B cell (primary cell): ENCODE results near the gene KIF16B. TPM values are rescaled to one million over a fixed set of nuclear protein-coding genes. Genes with fewer than 3 reads are reported as not detected.
"Not testable (repeated sequence)": the region's sequence is repeated elsewhere in the genome, so short reads cannot be mapped to it uniquely, and the experiment has no call there.

Source experiments
- ATAC-seq: fragments of 200-7000 bp; cut with Tn5 transposase; one replicate; pipeline ENCODE4 v1.10.0; 2021; ENCODE audit warnings: low read depth, mild to moderate bottlenecking, moderate number of reproducible peaks, moderate library complexity
- CTCF ChIA-PET: fragments of 350-600 bp; sonication (Branson Sonifier 250); formaldehyde crosslinking; loops from one replicate; lab custom pipeline; 2021; ENCODE audit warnings: antibody characterized with exemption, inconsistent platforms; lab: Charles Lee
- POLR2A ChIA-PET: fragments of 350-600 bp; sonication (Branson Sonifier 250); formaldehyde crosslinking; loops from one replicate; lab custom pipeline; 2021; ENCODE audit warnings: antibody characterized with exemption; lab: Charles Lee
- DNase-seq: peaks from one replicate; pipeline ENCODE4 v3.0.0; 2013
- H2AFZ ChIP-seq: 2 replicates; pipeline ENCODE4 v1.6.1; 2012; ENCODE audit warnings: mild to moderate bottlenecking, low read depth, low read length; ENCODE audit not compliant: insufficient read depth, poor library complexity, severe bottlenecking
- H3K27ac ChIP-seq, 2 donors: 1 replicate in 1 of 2; 2 replicates in 1 of 2; pipeline ENCODE4 v1.5.1; 2012 to 2013; ENCODE audit warnings: low read length in 2 of 2, mild to moderate bottlenecking in 2 of 2, moderate library complexity in 1 of 2
- H3K27me3 ChIP-seq, 4 experiments: fragments of 200-600 bp in 1 of 4; sonication (generic) in 1 of 4; replicated peaks in 1 of 4; 1 replicate in 2 of 4; 2 replicates in 2 of 4; pipeline versions ENCODE4 v1.6.1 to v1.7.0; 2013 to 2016; ENCODE audit warnings: low read length in 3 of 4, mild to moderate bottlenecking in 2 of 4, mixed read lengths in 1 of 4, moderate library complexity in 1 of 4; ENCODE audit not compliant: insufficient read depth in 4 of 4, control insufficient read depth in 3 of 4; ENCODE audit errors: control extremely low read depth in 1 of 4
- H3K36me3 ChIP-seq, 2 experiments: replicated peaks in 1 of 2; 1 replicate in 1 of 2; 2 replicates in 1 of 2; pipeline versions ENCODE4 v1.6.1 to v1.7.1; 2013; ENCODE audit warnings: low read length in 1 of 2; ENCODE audit not compliant: insufficient read depth in 2 of 2, control insufficient read depth in 1 of 2; ENCODE audit errors: control extremely low read depth in 1 of 2, extremely low read depth in 1 of 2
- H3K4me1 ChIP-seq, 2 donors: fragments of 200-600 bp in 1 of 2; sonication (generic) in 1 of 2; 1 replicate in 1 of 2; 2 replicates in 1 of 2; pipeline versions ENCODE4 v1.5.1 to v1.6.1; 2013 to 2017; ENCODE audit warnings: low read length in 2 of 2; ENCODE audit not compliant: control insufficient read depth in 2 of 2, insufficient read depth in 2 of 2
- H3K4me2 ChIP-seq: replicated peaks from 2 replicates; pipeline ENCODE3; 2012; ENCODE audit warnings: mild to moderate bottlenecking, low read depth, low read length; ENCODE audit not compliant: poor library complexity, severe bottlenecking
- H3K4me3 ChIP-seq, 5 experiments: fragments of 200-600 bp in 1 of 5; sonication (generic) in 1 of 5; 1 replicate in 3 of 5; 2 replicates in 2 of 5; pipeline versions ENCODE4 v1.5.1 to v1.7.0; 2011 to 2016; ENCODE audit warnings: low read length in 4 of 5, mild to moderate bottlenecking in 4 of 5, low read depth in 2 of 5, control low read depth in 1 of 5, moderate library complexity in 1 of 5; ENCODE audit not compliant: insufficient read depth in 1 of 5; ENCODE audit errors: control extremely low read depth in 1 of 5, extremely low read depth in 1 of 5
- H3K79me2 ChIP-seq: fragments of 200-600 bp; sonication (generic); one replicate; pipeline ENCODE4 v1.6.0; 2016; ENCODE audit warnings: low read length; ENCODE audit not compliant: control insufficient read depth, insufficient read depth
- H3K9ac ChIP-seq: fragments of 200-600 bp; sonication (generic); 2 replicates; pipeline ENCODE4 v1.6.1; 2017; ENCODE audit warnings: mild to moderate bottlenecking, low read length, moderate library complexity
- H3K9me3 ChIP-seq, 3 donors: one replicate each; pipeline versions ENCODE4 v1.6.1 to v1.7.1; 2013; ENCODE audit warnings: low read length in 2 of 3; ENCODE audit not compliant: control insufficient read depth in 2 of 3, insufficient read depth in 1 of 3; ENCODE audit errors: control extremely low read depth in 1 of 3
- H4K20me1 ChIP-seq: 2 replicates; pipeline ENCODE4 v1.6.0; 2012; ENCODE audit warnings: mild to moderate bottlenecking, low read length; ENCODE audit not compliant: insufficient read depth, control insufficient read depth, poor library complexity, severe bottlenecking
- H3K27ac Mint-ChIP-seq: one replicate; pipeline ENCODE4 v1.8.0; 2021; ENCODE audit warnings: mixed read lengths
- H3K27me3 Mint-ChIP-seq: one replicate; pipeline ENCODE4 v1.8.0; 2021; ENCODE audit warnings: mixed read lengths
- H3K4me1 Mint-ChIP-seq: one replicate; pipeline ENCODE4 v1.8.0; 2021; ENCODE audit warnings: mixed read lengths
- H3K4me3 Mint-ChIP-seq: one replicate; pipeline ENCODE4 v1.8.0; 2021; ENCODE audit warnings: mixed read lengths
- H3K9me3 Mint-ChIP-seq: one replicate; pipeline ENCODE4 v1.8.0; 2022; ENCODE audit warnings: mixed read lengths; ENCODE audit not compliant: insufficient read depth
- CTCF ChIP-seq: fragments of 200-600 bp; IDR thresholded peaks from one replicate; pipeline ENCODE4 v1.8.0; 2022; ENCODE audit warnings: antibody characterized with exemption, mild to moderate bottlenecking
- EZH2 ChIP-seq: IDR thresholded peaks from 2 replicates; pipeline ENCODE4 v1.6.1; 2012; ENCODE audit warnings: borderline replicate concordance, low read depth, mild to moderate bottlenecking, moderate library complexity, low read length; ENCODE audit not compliant: insufficient read depth, poor library complexity, severe bottlenecking
- WGBS: methylation state at CpG from one replicate; pipeline ENCODE4 v1.1.5; 2013; ENCODE audit warnings: missing lambda C conversion rate; ENCODE audit not compliant: insufficient coverage; 5-methylcytosine and 5-hydroxymethylcytosine counted together
- intact Hi-C: fragments of 100-400 bp; cut with micrococcal nuclease; formaldehyde crosslinking; loops from one replicate; pipeline ENCODE4 v1.10.0; 2022
- polyA plus RNA-seq: library from polyadenylated mRNA; depleted of rRNA; stranded (reverse); fragments of >200 nt; gene quantifications from 2 replicates; pipeline ENCODE4 v1.2.3, GENCODE V29; 2012
- total RNA-seq, 2 donors: library from RNA; stranded (reverse); fragments of 120-200 nt in 1 of 2; gene quantifications; 1 replicate in 1 of 2; 2 replicates in 1 of 2; pipeline versions ENCODE4 v1.2.3 to v1.2.4, GENCODE V29; 2013 to 2022

KIF16B gene
- total and polyA plus RNA-seq, 2 donors (not counting 1 experiment from before 2014, with no cell fraction given): 4.5 to 13.0 TPM

GRCh38 chr20:16520154-16520553 is 53.1 kb downstream of the KIF16B start:
- Mint-ChIP-seq H3K27me3 (no peaks in the 10 kb centered on the region), H3K4me3 (no peak overlapping the region), H3K4me1 (peaks cover 2% of the 10 kb centered on the region), H3K9me3 (peaks cover 2% of the 10 kb centered on the region), H3K27ac (no peak overlapping the region)
- Histone ChIP-seq H3K36me3 (no peaks in the 10 kb centered on the region), H2AFZ (no peak overlapping the region), H3K4me3 (no peak overlapping the region), H3K4me2 (no peak overlapping the region), H3K9me3 (no peaks in the 10 kb centered on the region), H3K27ac (no peak overlapping the region), H3K9ac (no peak overlapping the region), H4K20me1 (no peaks in the 10 kb centered on the region), H3K79me2 (no peaks in the 10 kb centered on the region), H3K27me3 (no peaks in the 10 kb centered on the region), H3K4me1 (no peaks in the 10 kb centered on the region)
- ATAC-seq (no peak), DNase-seq (no peak)
- 92% methylated on average over 4 of the region's 5 CpGs for WGBS
- intact Hi-C loops: no loop called here
- no peak for TF ChIP-seq EZH2
- TF ChIP-seq CTCF: no peak
- ChIA-PET CTCF (no interaction called here), POLR2A (no interaction called here)

GRCh38 chr20:16519673-16520072 is 53.6 kb downstream of the KIF16B start:
- H3K27ac Mint-ChIP-seq, H3K36me3 ChIP-seq, H3K9me3 ChIP-seq, ATAC-seq, H3K4me1 ChIP-seq, H3K79me2 ChIP-seq, intact Hi-C loops, H2AFZ ChIP-seq, H3K4me1 Mint-ChIP-seq, H3K4me3 ChIP-seq, H3K27ac ChIP-seq, H4K20me1 ChIP-seq, DNase-seq, H3K27me3 ChIP-seq, H3K9ac ChIP-seq, H3K9me3 Mint-ChIP-seq, H3K4me2 ChIP-seq, H3K4me3 Mint-ChIP-seq, POLR2A ChIA-PET, H3K27me3 Mint-ChIP-seq: not testable (repeated sequence)
- CTCF ChIA-PET: interaction anchor here (1.0 kb wide), 1 partner anchor 12 kb away, joined by 3 read pairs; no protein-coding TSS in a partner anchor
- WGBS: 87% methylated on average over 6 of the region's 8 CpGs
